ENCODE data around the gene KIR3DL3. TPM values are rescaled to one million over a fixed set of nuclear protein-coding genes. Genes with fewer than 3 reads are reported as not detected.
"Not testable (repeated sequence)": the region's sequence is repeated elsewhere in the genome, so short reads cannot be mapped to it uniquely, and the experiment has no call there.

The KIR3DL3 gene
- total RNA-seq, 2 donors from 2014 or later: not detected

- Mint-ChIP-seq H3K9me3 (peaks cover 95% of the 10 kb centered on the region), H3K36me3 (ENCODE audit: low read depth) (peaks cover 2% of the 10 kb centered on the region), H3K27me3 (ENCODE audit: insufficient read depth) (no peaks in the 10 kb centered on the region), H3K4me3 (no peak overlapping the region), H3K27ac (no peak overlapping the region), H3K4me1 (no peaks in the 10 kb centered on the region)
- DNase-seq: no peak
- Histone ChIP-seq H3K9me3 (ENCODE audit: control insufficient read depth, low read length) (peaks cover 63% of the 10 kb centered on the region), H3K36me3 (ENCODE audit: control insufficient read depth, insufficient read depth, low read length) (no peaks in the 10 kb centered on the region), H3K4me1 (ENCODE audit: control insufficient read depth, insufficient read depth, low read length) (no peaks in the 10 kb centered on the region), H3K9ac (ENCODE audit: extremely low read depth, low read length, poor library complexity, severe bottlenecking) (no peak overlapping the region), H3K27ac (ENCODE audit: low read depth, low read length) (no peak overlapping the region), H3K4me3 (ENCODE audit: low read length) (no peak overlapping the region), H3K27me3 (ENCODE audit: control insufficient read depth, insufficient read depth, low read length, poor library complexity, severe bottlenecking) (no peaks in the 10 kb centered on the region)
- no peak for TF ChIP-seq CTCF (conservative IDR thresholded peaks at IDR 0.05)
- 32% methylated on average over 3 of the region's 3 CpGs; no CpG with 5 or more reads in 1 of the 2 experiments for WGBS, 2 experiments (ENCODE audit: insufficient coverage in 1 of 2, insufficient read length in 1 of 2)
Observed at GRCh38 chr19:54728167-54728566, 3.9 kb downstream of the KIR3DL3 start.

- TF ChIP-seq CTCF (conservative IDR thresholded peaks at IDR 0.05): no peak
- no peak overlapping the region for H3K4me3 ChIP-seq (ENCODE audit: low read length)
- peaks cover 60% of the 10 kb centered on the region for H3K9me3 ChIP-seq (ENCODE audit: control insufficient read depth, low read length)
- Mint-ChIP-seq H3K4me1 (no peaks in the 10 kb centered on the region), H3K9me3 (peaks cover 96% of the 10 kb centered on the region), H3K27ac (no peak overlapping the region), H3K27me3 (ENCODE audit: insufficient read depth) (no peaks in the 10 kb centered on the region), H3K4me3 (no peak overlapping the region), H3K36me3 (ENCODE audit: low read depth) (peaks cover 2% of the 10 kb centered on the region)
- H3K9ac ChIP-seq (ENCODE audit: extremely low read depth, low read length, poor library complexity, severe bottlenecking): no peak overlapping the region
- no peaks in the 10 kb centered on the region for H3K4me1 ChIP-seq (ENCODE audit: control insufficient read depth, insufficient read depth, low read length)
- no peaks in the 10 kb centered on the region for H3K36me3 ChIP-seq (ENCODE audit: control insufficient read depth, insufficient read depth, low read length)
- WGBS, 2 experiments (ENCODE audit: insufficient coverage in 1 of 2, insufficient read length in 1 of 2): 72 to 77% methylated on average over 7 to 14 of the region's 15 CpGs
- no peak overlapping the region for H3K27ac ChIP-seq (ENCODE audit: low read depth, low read length)
- no peaks in the 10 kb centered on the region for H3K27me3 ChIP-seq (ENCODE audit: control insufficient read depth, insufficient read depth, low read length, poor library complexity, severe bottlenecking)
- no peak for DNase-seq
Observed at GRCh38 chr19:54729416-54730188, 5.4 kb downstream of the KIR3DL3 start.

GRCh38 chr19:54731191-54731590, 6.9 kb downstream of the KIR3DL3 start:
- no peak for DNase-seq
- Histone ChIP-seq H3K4me3 (ENCODE audit: low read length) (no peak overlapping the region), H3K36me3 (ENCODE audit: control insufficient read depth, insufficient read depth, low read length) (no peaks in the 10 kb centered on the region), H3K27me3 (ENCODE audit: control insufficient read depth, insufficient read depth, low read length, poor library complexity, severe bottlenecking) (no peaks in the 10 kb centered on the region), H3K9me3 (ENCODE audit: control insufficient read depth, low read length) (peaks cover 55% of the 10 kb centered on the region), H3K9ac (ENCODE audit: extremely low read depth, low read length, poor library complexity, severe bottlenecking) (no peak overlapping the region), H3K4me1 (ENCODE audit: control insufficient read depth, insufficient read depth, low read length) (no peaks in the 10 kb centered on the region), H3K27ac (ENCODE audit: low read depth, low read length) (no peak overlapping the region)
- Mint-ChIP-seq H3K4me1 (no peaks in the 10 kb centered on the region), H3K4me3 (no peak overlapping the region), H3K36me3 (ENCODE audit: low read depth) (peaks cover 6% of the 10 kb centered on the region), H3K9me3 (peaks cover 96% of the 10 kb centered on the region), H3K27ac (no peak overlapping the region), H3K27me3 (ENCODE audit: insufficient read depth) (no peaks in the 10 kb centered on the region)
- 45 to 58% methylated on average over 7 to 8 of the region's 8 CpGs for WGBS, 2 experiments (ENCODE audit: insufficient coverage in 1 of 2, insufficient read length in 1 of 2)
- no peak for TF ChIP-seq CTCF (conservative IDR thresholded peaks at IDR 0.05)

- H3K27me3 ChIP-seq (ENCODE audit: control insufficient read depth, insufficient read depth, low read length, poor library complexity, severe bottlenecking); H3K27ac Mint-ChIP-seq; H3K4me1 ChIP-seq (ENCODE audit: control insufficient read depth, insufficient read depth, low read length); H3K36me3 Mint-ChIP-seq (ENCODE audit: low read depth); H3K27ac ChIP-seq (ENCODE audit: low read depth, low read length); DNase-seq; H3K27me3 Mint-ChIP-seq (ENCODE audit: insufficient read depth); H3K4me3 ChIP-seq (ENCODE audit: low read length); H3K9ac ChIP-seq (ENCODE audit: extremely low read depth, low read length, poor library complexity, severe bottlenecking); H3K4me1 Mint-ChIP-seq; H3K4me3 Mint-ChIP-seq; H3K36me3 ChIP-seq (ENCODE audit: control insufficient read depth, insufficient read depth, low read length): not testable (repeated sequence)
- H3K9me3 Mint-ChIP-seq: peaks cover 95% of the 10 kb centered on the region
- H3K9me3 ChIP-seq (ENCODE audit: control insufficient read depth, low read length): peaks cover 32% of the 10 kb centered on the region
- 80 to 82% methylated on average over 10 to 14 of the region's 16 CpGs for WGBS, 2 experiments (ENCODE audit: insufficient coverage in 1 of 2, insufficient read length in 1 of 2)
Observed at GRCh38 chr19:54738306-54738705, 14.1 kb downstream of the KIR3DL3 start, which contains the start of gene KIR2DL3. TSS of gene KIR2DL3 (plus strand) at chr19:54738513. CDS start at chr19:54738546, 33 bp downstream.
